NCI-H446 treated with DMSO at 0.1 percent for 48 hours (cell line): ENCODE results near the gene IFT57.

Source experiments
- DNase-seq: peaks from one replicate; lab custom pipeline; 2025; lab: John Stamatoyannopoulos, UW

The IFT57 gene

GRCh38 chr3:108125550-108126071, 96.6 kb downstream of the IFT57 start:
- no peak for DNase-seq

GRCh38 chr3:108125153-108125543, 97.1 kb downstream of the IFT57 start:
- DNase-seq, result no peak

- DNase-seq, result no peak
These were observed 97.7 kb downstream of the IFT57 start for GRCh38 chr3:108124337-108125152.

DNA sequence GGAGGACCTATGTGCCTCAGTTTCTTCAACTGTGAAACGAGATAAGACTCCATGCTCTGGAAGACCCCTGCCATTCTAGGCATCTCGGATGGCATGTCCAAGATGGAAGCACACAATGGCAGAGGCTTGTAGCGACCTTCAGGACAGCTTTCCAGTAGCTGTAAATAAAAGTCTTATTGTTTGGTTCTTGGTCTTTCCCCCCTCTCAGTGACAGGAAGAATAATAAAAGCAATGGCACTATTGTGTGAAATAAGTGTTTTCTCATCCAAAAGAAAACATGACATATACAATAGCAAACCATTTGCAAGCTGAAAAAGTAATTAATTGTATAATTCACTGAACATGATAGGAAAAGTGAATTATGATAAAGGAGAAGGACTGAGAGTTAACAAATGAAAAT, 98.9 kb downstream of the IFT57 start:
- DNase-seq, result no peak

DNA sequence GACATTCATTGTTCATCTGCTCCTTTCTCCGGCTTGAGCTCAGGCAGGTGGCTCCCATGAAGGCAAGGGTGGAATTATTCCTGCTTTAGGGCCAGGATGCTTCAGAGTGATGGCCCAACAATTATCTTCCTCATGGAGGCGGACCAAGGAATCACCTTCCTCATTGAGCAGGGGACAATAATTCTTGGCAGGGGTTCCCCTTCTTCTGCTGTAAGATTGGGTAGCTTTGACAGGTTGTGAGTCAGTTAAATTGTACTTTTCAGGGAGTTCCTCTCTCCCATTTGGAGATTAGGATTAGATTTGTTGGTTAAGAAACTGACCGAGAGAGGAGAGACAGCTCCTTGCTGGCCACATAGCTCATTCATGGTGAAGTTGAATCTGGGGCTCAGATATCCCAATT, 99.9 kb downstream of the IFT57 start:
- no peak for DNase-seq

DNA sequence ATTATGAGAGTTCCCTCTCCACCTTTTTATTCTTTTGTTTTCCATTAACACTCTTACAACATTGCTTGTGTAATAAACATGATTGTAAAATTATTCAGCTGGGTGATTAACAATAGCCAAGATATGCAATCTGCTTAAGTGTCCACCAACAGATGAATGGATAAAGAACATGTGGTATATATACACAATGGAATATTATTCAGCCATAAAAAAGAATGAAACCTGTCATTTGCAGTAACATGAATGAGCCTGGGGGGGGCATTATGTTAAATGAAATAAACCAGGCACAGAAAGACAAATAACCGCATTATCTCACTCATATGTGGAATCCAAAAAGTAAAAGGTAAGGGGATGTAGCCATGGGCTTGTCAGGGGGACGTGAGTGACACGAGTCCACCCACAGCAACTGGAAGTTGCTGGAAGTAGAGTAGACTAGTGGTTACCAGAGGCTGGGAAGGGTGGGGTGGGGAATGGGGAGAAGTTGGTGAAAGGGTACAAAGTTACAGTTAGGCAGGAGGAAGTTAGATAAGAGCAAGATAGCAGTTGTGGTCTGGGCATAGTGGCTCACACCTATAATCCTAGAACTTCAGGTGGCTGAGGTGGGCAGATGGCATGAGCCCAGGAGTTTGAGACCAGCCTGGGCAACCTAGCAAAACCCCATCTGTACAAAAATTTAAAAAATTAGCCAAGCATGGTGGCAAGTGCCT, 102.7 kb downstream of the IFT57 start:
- DNase-seq, result no peak

DNA sequence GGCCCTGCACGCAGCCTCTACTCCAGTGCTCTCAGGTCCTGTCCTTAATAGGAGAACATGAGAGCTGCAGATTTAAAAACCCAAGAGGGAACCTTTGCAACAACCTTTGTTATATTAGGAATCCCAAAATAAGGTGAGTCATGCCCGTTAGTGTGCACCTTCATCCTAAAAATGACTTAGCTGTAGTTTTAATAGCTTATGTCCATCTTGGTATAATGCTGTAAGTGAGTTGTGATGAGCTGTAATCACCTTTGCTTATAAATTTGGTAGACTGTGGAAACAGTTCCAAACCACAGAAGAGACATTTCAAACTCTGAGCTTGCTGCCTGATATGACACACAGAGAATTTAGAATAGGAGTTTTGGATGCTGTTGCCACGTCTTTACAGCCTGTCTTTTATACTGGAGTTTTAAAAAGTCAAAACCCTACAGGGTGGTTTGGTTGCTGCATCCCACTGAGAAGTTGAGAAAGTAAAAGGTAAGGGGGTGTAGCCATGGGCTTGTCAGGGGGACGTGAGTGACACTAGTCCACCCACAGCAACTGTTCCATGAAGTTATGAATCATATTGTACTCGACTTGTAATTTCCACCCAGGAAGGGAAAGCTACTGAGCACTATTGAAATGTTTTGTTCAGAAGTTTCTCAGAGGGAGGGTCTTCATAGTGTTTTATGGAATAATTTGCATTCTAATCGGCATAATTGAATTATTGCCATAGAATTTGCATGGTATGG, 104.0 kb downstream of the IFT57 start:
- DNase-seq, result no peak

DNA sequence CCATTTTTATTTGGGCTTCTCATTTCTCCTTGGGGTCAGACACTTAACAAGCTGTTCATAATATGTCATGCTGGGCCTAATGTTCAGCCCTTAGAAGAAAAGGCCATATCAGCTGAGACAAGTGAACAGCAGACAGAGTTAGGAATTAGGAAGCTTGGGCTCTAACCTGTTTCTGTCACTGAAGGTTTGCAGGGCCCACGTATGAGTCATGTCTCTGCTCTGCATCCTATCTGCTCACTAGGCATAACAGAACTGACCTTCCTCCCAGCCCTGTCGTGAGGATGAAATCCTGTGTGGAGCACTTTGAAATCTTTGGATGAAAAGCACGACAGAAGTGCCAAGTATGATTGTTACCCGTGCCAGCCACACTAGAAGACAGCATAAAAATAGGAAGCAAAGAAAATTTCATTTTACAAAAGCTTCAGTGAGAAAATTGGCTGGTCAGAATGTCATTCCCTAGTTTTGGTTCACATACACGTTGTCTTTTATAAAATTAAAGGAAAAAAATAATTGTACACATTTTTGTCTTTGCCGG, 104.9 kb downstream of the IFT57 start:
- no peak for DNase-seq

- no peak for DNase-seq
These were observed 107.7 kb downstream of the IFT57 start for GRCh38 chr3:108114423-108115065.

- DNase-seq, result no peak
These were observed 108.2 kb downstream of the IFT57 start for GRCh38 chr3:108113975-108114374.

GRCh38 chr3:108110934-108111333, 111.3 kb downstream of the IFT57 start:
- DNase-seq, result no peak
